Activated B cell treated with CpG ODN at 0.5 μM for 24 hours (primary cell): ENCODE results near the gene AREG. TPM values are rescaled to one million over a fixed set of nuclear protein-coding genes. Genes with fewer than 3 reads are reported as not detected.

ENCODE experiments used
- ATAC-seq: fragments of 200-7000 bp; cut with Tn5 transposase; one replicate; pipeline ENCODE4 v1.10.0; 2021; ENCODE audit warnings: low read depth, mild to moderate bottlenecking, moderate library complexity
- CTCF ChIA-PET: fragments of 350-600 bp; sonication (Branson Sonifier 250); formaldehyde crosslinking; loops from one replicate; lab custom pipeline; 2021; ENCODE audit warnings: antibody characterized with exemption; lab: Charles Lee
- POLR2A ChIA-PET: fragments of 350-600 bp; sonication (Branson Sonifier 250); formaldehyde crosslinking; loops from one replicate; lab custom pipeline; 2021; ENCODE audit warnings: antibody characterized with exemption; lab: Charles Lee
- DNase-seq: peaks from one replicate; pipeline ENCODE4 v3.0.0; 2022
- H3K27ac Mint-ChIP-seq: one replicate; pipeline ENCODE4 v1.8.0; 2020; ENCODE audit warnings: mixed read lengths
- H3K27me3 Mint-ChIP-seq: one replicate; pipeline ENCODE4 v1.8.0; 2021; ENCODE audit warnings: mixed read lengths
- H3K36me3 Mint-ChIP-seq: one replicate; pipeline ENCODE4 v1.8.0; 2021; ENCODE audit warnings: low read depth, mixed read lengths
- H3K4me1 Mint-ChIP-seq: one replicate; pipeline ENCODE4 v1.8.0; 2021; ENCODE audit warnings: mixed read lengths
- H3K4me3 Mint-ChIP-seq: one replicate; pipeline ENCODE4 v1.8.0; 2020; ENCODE audit warnings: mild to moderate bottlenecking, mixed read lengths
- H3K9me3 Mint-ChIP-seq: one replicate; pipeline ENCODE4 v1.8.0; 2020; ENCODE audit warnings: mixed read lengths
- intact Hi-C: fragments of 100-400 bp; cut with micrococcal nuclease; formaldehyde crosslinking; loops from one replicate; pipeline ENCODE4 v1.15.1; 2024
- total RNA-seq: library from RNA; stranded (reverse); gene quantifications from 2 replicates; pipeline ENCODE4 v1.2.3, GENCODE V29; 2022
- TF ChIP-seq, protein P1 (sequence below): fragments of 200-600 bp; IDR thresholded peaks from one replicate; pipeline ENCODE4 v1.8.0; 2022; ENCODE audit warnings: antibody characterized with exemption, mild to moderate bottlenecking

AREG gene
- total RNA-seq, 1 donor from 2014 or later, result 2.1 TPM

DNA sequence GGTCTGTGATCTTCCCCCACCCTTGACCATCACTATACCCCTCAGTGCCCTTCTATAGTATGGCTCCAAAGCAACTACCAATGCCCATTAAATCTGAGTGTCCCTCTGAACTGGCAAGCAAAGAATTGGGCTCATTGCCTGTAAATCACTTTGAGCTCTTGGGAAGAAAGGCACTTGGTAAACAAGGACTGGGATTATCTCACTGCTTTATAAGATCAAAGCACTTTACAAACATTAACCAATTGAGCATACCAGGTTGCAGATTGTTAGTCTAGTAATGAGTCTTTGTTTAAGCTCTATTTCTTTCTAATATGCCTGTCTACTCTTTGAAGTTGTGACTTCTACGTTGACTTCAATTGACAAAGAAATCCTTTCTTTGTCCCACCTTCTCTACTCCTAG is 34.1 kb downstream of the AREG start:
- ATAC-seq (no peak), DNase-seq (no peak)
- Mint-ChIP-seq H3K9me3 (no peaks in the 10 kb centered on the region), H3K27me3 (peaks cover 10% of the 10 kb centered on the region), H3K36me3 (no peaks in the 10 kb centered on the region), H3K27ac (no peak overlapping the region), H3K4me1 (peaks cover 1% of the 10 kb centered on the region), H3K4me3 (no peak overlapping the region)
- TF ChIP-seq, protein P1, sequence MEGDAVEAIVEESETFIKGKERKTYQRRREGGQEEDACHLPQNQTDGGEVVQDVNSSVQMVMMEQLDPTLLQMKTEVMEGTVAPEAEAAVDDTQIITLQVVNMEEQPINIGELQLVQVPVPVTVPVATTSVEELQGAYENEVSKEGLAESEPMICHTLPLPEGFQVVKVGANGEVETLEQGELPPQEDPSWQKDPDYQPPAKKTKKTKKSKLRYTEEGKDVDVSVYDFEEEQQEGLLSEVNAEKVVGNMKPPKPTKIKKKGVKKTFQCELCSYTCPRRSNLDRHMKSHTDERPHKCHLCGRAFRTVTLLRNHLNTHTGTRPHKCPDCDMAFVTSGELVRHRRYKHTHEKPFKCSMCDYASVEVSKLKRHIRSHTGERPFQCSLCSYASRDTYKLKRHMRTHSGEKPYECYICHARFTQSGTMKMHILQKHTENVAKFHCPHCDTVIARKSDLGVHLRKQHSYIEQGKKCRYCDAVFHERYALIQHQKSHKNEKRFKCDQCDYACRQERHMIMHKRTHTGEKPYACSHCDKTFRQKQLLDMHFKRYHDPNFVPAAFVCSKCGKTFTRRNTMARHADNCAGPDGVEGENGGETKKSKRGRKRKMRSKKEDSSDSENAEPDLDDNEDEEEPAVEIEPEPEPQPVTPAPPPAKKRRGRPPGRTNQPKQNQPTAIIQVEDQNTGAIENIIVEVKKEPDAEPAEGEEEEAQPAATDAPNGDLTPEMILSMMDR, result no peak
- ChIA-PET CTCF (no interaction called here), POLR2A (no interaction called here)
- intact Hi-C loops, result no loop called here

DNA sequence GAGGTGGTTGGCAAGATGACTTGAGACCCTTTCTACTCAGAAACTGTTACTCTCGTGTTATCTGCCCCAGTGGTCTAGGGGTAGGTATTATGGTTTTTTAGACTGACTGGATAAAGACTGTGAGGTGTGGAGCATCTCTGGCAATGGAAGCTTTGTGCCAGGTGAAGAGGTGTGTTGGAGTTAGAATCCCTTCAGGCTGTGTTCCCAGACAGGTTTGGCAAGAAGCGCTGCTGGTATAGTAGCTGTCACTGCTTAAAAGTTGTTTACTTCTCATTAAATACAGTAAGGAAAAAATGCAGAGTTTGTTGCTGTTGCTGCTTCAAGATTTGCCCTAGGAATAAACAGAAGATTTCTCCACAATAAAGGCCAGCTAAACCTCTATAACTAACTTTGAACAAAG is 35.3 kb downstream of the AREG start:
- Mint-ChIP-seq H3K36me3 (no peaks in the 10 kb centered on the region), H3K27me3 (peaks cover 4% of the 10 kb centered on the region), H3K9me3 (no peaks in the 10 kb centered on the region), H3K27ac (no peak overlapping the region), H3K4me1 (peaks cover 1% of the 10 kb centered on the region), H3K4me3 (no peak overlapping the region)
- ChIA-PET POLR2A (no interaction called here), CTCF (no interaction called here)
- no peak for DNase-seq
- intact Hi-C loops, result no loop called here
- ATAC-seq, result no peak
- TF ChIP-seq, protein P1, result no peak

DNA sequence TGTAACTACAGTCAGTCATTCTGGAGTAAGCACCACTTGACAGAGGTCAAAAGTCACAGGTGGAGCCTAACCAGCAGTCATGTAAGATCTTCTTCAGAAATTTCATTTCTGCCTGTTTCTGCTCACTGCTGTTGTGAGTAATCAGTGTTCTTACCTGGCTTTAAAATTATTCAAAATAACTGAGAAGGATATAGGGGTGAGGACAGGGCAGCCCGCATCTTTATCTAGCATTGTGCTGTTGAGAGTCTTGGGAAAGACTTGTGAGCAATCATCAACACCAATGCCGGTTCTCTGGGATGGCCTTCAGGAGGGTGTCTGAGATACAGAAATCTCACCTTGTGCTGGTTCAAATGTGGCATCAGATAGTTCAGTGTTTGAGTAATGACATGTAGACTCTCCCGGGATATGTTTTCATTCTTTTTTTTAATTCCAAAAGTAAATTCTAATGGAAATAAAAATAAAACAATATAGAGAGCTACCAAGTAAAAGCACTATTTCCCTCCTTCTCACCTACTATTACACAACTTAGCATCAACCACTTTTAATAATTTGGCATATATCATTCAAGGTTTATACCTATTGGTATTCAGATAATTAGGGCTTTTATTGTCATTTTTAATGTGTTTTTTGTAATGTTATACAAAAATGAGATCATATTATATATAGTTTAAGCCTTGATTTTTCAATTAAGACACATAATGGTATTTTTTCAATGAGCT is 37.1 kb downstream of the AREG start:
- intact Hi-C loops, result no loop called here
- H3K4me3 Mint-ChIP-seq, result no peak overlapping the region
- ATAC-seq (no peak), DNase-seq (no peak)
- H3K36me3 Mint-ChIP-seq, result no peaks in the 10 kb centered on the region
- no peaks in the 10 kb centered on the region for H3K9me3 Mint-ChIP-seq
- H3K4me1 Mint-ChIP-seq, result peaks cover 1% of the 10 kb centered on the region
- POLR2A ChIA-PET, result no interaction called here
- no peak overlapping the region for H3K27ac Mint-ChIP-seq
- TF ChIP-seq, protein P1, result no peak
- CTCF ChIA-PET, result no interaction called here
- peaks cover 4% of the 10 kb centered on the region for H3K27me3 Mint-ChIP-seq

DNA sequence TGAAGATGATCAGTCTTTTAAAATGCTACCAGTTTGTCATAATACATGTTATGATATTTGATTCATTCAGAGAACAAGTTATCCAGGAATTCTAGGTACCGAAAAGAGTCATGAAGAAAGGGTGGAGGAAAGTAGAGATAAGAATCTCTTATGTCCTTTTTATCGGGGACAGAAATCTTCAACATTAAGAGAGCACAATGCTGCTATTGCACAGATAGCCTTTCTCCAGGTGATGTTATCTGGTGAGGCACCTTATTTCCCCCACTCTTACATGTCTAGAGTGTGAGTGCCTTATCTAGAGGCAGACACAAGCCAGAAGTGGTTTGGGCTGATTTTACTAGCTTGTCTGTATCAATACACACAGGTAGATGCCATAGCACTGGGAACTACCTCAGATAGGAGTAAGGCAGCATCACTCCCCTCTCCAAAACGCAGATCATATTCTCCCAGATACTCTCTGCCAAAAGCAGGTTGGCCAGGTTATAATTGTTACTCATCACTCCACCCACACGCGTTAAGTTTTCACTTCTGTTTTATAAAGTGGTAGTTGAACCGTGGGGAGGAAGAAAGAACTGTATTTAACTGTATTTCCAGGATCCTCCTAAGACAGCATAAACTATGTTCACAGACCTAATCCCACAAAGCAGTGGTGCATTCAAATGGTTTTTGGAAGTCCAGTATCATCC is 38.4 kb downstream of the AREG start:
- TF ChIP-seq, protein P1, result no peak
- intact Hi-C loops, result no loop called here
- ATAC-seq (no peak), DNase-seq (no peak)
- ChIA-PET CTCF (no interaction called here), POLR2A (no interaction called here)
- H3K27ac Mint-ChIP-seq, result no peak overlapping the region
- no peaks in the 10 kb centered on the region for H3K9me3 Mint-ChIP-seq
- H3K36me3 Mint-ChIP-seq, result no peaks in the 10 kb centered on the region
- H3K27me3 Mint-ChIP-seq, result no peaks in the 10 kb centered on the region
- H3K4me1 Mint-ChIP-seq, result peaks cover 1% of the 10 kb centered on the region
- H3K4me3 Mint-ChIP-seq, result no peak overlapping the region

DNA sequence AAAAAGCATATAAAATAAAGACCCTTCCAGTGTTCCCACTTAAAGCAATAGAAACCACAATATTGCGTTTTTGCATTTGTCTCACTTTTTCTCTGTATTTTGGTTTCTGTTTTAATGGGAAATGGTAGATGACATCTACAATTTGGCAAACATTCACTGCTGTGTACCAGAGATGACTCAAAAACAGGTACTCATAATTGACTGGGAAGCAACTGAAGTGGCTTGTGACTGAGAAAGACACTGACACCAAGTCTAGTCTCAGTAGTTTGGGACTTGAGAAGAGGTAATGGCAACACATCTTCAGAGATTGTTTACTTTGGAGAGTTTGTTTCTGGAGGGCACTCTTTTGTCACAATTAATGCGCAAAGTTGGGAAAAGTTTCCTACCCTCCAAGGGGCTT is 42.0 kb downstream of the AREG start:
- peaks cover 2% of the 10 kb centered on the region for H3K27me3 Mint-ChIP-seq
- H3K36me3 Mint-ChIP-seq, result no peaks in the 10 kb centered on the region
- H3K4me1 Mint-ChIP-seq, result peaks cover 1% of the 10 kb centered on the region
- H3K9me3 Mint-ChIP-seq, result no peaks in the 10 kb centered on the region
- ATAC-seq (no peak), DNase-seq (no peak)
- H3K4me3 Mint-ChIP-seq, result no peak overlapping the region
- ChIA-PET POLR2A (no interaction called here), CTCF (no interaction called here)
- intact Hi-C loops, result no loop called here
- no peak overlapping the region for H3K27ac Mint-ChIP-seq
- TF ChIP-seq, protein P1, result no peak
